ENCODE data around the gene CCDC150. TPM values are rescaled to one million over a fixed set of nuclear protein-coding genes. Genes with fewer than 3 reads are reported as not detected.

CCDC150 gene
- total RNA-seq, 1 donor from 2014 or later = 3.5 TPM

DNA sequence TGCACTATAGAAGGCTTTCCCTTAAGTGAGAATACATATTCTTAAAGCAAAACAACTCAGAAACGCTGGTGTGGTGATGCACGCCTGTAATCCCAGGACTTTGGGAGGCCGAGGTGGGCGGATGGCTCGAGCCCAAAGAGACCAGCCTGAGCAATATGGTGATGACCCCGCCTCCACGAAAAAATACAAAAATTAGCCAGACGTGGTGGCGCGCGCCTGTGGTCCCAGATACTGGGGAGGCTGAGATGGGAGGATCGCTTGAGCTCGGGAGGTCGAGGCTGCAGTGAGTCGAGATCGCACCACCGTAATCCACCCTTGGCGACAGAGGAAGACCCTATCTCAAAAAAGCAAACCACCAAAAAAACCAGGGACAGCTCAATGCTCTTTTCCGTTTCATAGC is 750 bp upstream of the CCDC150 start:
- Histone ChIP-seq H3K27me3 (ENCODE audit: control insufficient read depth, insufficient read depth, low read length) (no peaks in the 10 kb centered on the region), H3K36me3 (ENCODE audit: control insufficient read depth, insufficient read depth, low read length) (no peaks in the 10 kb centered on the region), H3K4me3 (ENCODE audit: low read depth, low read length) (no peak overlapping the region)
- no peak for DNase-seq (ENCODE audit: low read depth)
- TF ChIP-seq, protein P1, sequence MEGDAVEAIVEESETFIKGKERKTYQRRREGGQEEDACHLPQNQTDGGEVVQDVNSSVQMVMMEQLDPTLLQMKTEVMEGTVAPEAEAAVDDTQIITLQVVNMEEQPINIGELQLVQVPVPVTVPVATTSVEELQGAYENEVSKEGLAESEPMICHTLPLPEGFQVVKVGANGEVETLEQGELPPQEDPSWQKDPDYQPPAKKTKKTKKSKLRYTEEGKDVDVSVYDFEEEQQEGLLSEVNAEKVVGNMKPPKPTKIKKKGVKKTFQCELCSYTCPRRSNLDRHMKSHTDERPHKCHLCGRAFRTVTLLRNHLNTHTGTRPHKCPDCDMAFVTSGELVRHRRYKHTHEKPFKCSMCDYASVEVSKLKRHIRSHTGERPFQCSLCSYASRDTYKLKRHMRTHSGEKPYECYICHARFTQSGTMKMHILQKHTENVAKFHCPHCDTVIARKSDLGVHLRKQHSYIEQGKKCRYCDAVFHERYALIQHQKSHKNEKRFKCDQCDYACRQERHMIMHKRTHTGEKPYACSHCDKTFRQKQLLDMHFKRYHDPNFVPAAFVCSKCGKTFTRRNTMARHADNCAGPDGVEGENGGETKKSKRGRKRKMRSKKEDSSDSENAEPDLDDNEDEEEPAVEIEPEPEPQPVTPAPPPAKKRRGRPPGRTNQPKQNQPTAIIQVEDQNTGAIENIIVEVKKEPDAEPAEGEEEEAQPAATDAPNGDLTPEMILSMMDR (IDR thresholded peaks at IDR 0.05; ENCODE audit: insufficient read depth, low read length, poor library complexity, severe bottlenecking) = no peak

DNA sequence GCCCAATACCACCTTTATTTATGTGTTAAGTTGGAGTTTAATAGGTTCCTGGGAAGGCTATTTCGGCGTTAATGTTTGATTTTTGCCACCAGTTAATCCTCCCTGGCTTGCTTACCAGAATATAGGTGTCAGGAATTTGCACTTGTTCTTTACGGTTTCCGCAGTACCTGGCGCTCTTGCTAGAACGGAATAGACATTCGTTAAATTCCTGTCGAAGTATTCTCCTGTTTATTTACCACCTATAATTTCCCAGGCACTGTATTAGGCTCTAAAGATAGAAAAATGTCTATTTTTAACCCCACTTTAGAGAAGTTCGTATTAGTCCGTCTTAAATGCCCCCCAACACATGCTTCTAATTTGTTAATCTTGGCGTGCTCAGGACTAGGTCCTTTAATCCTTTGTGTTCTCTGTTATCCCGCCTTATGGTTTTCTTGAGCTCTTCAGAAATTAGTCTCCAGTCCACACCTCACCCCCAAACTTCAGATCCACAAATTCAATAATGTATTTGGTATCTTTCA is 575 bp downstream of the CCDC150 start:
- Histone ChIP-seq H3K27me3 (ENCODE audit: control insufficient read depth, insufficient read depth, low read length) (no peaks in the 10 kb centered on the region), H3K4me3 (ENCODE audit: low read depth, low read length) (peak overlapping the region; percentile 74), H3K36me3 (ENCODE audit: control insufficient read depth, insufficient read depth, low read length) (no peaks in the 10 kb centered on the region)
- DNase-seq (ENCODE audit: low read depth) = no peak
- TF ChIP-seq, protein P1 (IDR thresholded peaks at IDR 0.05; ENCODE audit: insufficient read depth, low read length, poor library complexity, severe bottlenecking) = no peak

DNA sequence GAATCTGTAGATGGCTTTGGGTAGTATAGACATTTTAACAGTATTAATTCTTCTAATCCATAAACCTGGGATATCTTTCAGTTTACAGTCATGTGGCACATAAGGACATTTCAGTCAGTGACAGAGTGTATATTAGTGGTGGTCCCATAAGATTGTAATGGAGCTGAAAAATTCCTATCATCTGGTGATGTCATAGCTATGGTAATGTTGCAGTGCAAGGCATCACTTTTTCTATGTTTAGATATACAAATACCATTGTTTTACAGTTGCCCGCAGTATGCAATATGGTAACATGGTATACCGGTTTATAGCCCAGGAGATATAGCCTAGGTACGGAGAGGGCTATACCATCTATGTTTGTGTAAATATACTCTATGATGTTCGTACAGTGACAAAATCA is 9.7 kb downstream of the CCDC150 start:
- no peak overlapping the region for H3K4me3 ChIP-seq (ENCODE audit: low read depth, low read length)
- no peaks in the 10 kb centered on the region for H3K27me3 ChIP-seq (ENCODE audit: control insufficient read depth, insufficient read depth, low read length)
- DNase-seq (ENCODE audit: low read depth) = no peak
- H3K36me3 ChIP-seq (ENCODE audit: control insufficient read depth, insufficient read depth, low read length) = no peaks in the 10 kb centered on the region
- TF ChIP-seq, protein P1 (IDR thresholded peaks at IDR 0.05; ENCODE audit: insufficient read depth, low read length, poor library complexity, severe bottlenecking) = no peak

DNA sequence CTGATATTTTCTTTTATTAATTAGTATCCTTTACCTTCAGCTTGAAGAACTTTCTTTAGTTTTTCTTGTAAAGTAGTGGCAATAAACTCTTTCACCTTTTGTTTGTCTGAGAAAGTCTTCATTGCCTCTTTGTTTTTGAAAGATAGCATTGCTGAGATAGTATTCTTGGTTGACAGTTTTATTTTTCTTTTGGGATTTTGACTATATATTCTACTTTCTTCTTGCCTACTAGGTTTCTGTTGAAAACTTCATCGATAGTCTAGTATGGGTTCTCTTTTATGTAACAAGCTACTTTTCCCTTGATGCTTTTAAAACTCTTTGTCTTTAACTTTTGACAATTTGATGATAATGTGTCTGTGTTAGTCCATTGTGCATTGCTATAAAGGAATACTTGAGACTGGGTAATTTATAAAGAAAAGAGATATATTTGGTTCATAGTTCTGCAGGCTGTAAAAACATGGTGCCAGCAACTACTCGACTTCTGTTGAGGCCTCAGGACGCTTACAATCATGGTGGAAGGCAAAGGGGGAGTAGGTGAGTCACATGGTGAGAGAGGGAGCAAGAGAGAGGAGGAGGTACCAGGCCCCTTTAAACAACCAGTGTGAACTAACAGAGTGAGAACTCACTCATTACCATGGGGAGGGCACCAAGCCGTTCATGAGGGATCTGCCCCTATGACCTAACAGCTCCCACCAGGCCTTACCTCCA is 12.0 kb downstream of the CCDC150 start:
- Histone ChIP-seq H3K4me3 (ENCODE audit: low read depth, low read length) (no peak overlapping the region), H3K36me3 (ENCODE audit: control insufficient read depth, insufficient read depth, low read length) (no peaks in the 10 kb centered on the region), H3K27me3 (ENCODE audit: control insufficient read depth, insufficient read depth, low read length) (no peaks in the 10 kb centered on the region)
- TF ChIP-seq, protein P1 (IDR thresholded peaks at IDR 0.05; ENCODE audit: insufficient read depth, low read length, poor library complexity, severe bottlenecking) = no peak
- no peak for DNase-seq (ENCODE audit: low read depth)

DNA sequence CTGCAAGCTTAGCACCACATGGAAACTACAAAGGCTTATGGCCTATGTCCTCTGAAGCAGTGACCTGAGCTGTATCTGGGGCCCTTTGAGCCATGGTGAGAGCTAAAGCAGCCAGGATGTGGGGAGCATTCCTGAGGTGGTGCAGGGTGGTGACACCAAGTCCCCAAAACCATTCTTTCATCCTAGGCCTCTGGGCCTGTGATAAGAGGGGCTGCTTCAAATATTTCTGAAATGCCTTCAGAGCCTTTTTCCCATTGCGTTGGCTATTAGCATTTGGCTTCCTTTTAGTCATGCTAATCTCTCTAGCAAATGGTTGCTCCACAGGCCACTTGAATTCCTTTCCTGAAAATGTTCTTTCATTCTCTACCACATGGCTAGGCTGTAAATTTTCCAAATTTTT is 13.4 kb downstream of the CCDC150 start:
- DNase-seq (ENCODE audit: low read depth) = no peak
- TF ChIP-seq, protein P1 (IDR thresholded peaks at IDR 0.05; ENCODE audit: insufficient read depth, low read length, poor library complexity, severe bottlenecking) = no peak
- H3K4me3 ChIP-seq (ENCODE audit: low read depth, low read length) = no peak overlapping the region
- H3K36me3 ChIP-seq (ENCODE audit: control insufficient read depth, insufficient read depth, low read length) = no peaks in the 10 kb centered on the region
- H3K27me3 ChIP-seq (ENCODE audit: control insufficient read depth, insufficient read depth, low read length) = no peaks in the 10 kb centered on the region

DNA sequence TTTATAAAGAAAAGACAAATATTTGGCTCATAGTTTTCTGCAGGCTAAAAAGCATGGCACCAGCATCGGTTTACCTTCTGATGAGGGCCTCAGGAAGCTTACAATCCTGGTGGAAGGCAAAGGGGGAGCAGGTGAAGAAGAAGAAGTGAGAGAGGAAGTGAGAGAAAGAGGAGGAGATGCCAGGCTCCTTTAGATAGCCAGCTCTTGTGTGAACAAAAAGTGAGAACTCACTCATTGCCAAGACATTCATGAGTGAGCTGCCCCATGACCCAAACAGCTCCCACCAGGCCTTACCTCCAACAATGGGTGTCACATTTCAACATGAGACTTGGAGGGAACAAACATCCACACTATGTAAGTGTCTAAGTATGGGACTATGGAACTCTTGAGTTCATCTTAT is 14.3 kb downstream of the CCDC150 start:
- H3K27me3 ChIP-seq (ENCODE audit: control insufficient read depth, insufficient read depth, low read length) = no peaks in the 10 kb centered on the region
- no peak overlapping the region for H3K4me3 ChIP-seq (ENCODE audit: low read depth, low read length)
- H3K36me3 ChIP-seq (ENCODE audit: control insufficient read depth, insufficient read depth, low read length) = no peaks in the 10 kb centered on the region
- DNase-seq (ENCODE audit: low read depth) = no peak
- TF ChIP-seq, protein P1 (IDR thresholded peaks at IDR 0.05; ENCODE audit: insufficient read depth, low read length, poor library complexity, severe bottlenecking) = no peak

Data from kidney epithelial cell (primary cell).